DOHH2 (cell line): Measurements from ENCODE around the gene JMJD8.

ENCODE experiments used
- H3F3A ChIP-seq: fragments of 200-600 bp; sonication (generic), shearing (Covaris generic); 2 replicates; pipeline ENCODE4 v1.6.0; 2016; ENCODE audit warnings: antibody characterized with exemption, mild to moderate bottlenecking; ENCODE audit not compliant: control insufficient read depth, insufficient read depth
- H3K27ac ChIP-seq: fragments of 200-600 bp; sonication (generic); 2 replicates; pipeline ENCODE4 v1.5.1; 2014; ENCODE audit warnings: low read depth, mild to moderate bottlenecking, low read length, moderate library complexity
- H3K27me3 ChIP-seq: fragments of 200-600 bp; sonication (generic); 2 replicates; pipeline ENCODE4 v1.6.1; 2014; ENCODE audit warnings: mild to moderate bottlenecking, low read length, mixed read lengths; ENCODE audit not compliant: control insufficient read depth
- H3K36me3 ChIP-seq: fragments of 200-600 bp; sonication (generic); 2 replicates; pipeline ENCODE4 v1.6.1; 2014; ENCODE audit warnings: mild to moderate bottlenecking, low read length, moderate library complexity, mixed read lengths; ENCODE audit not compliant: control insufficient read depth
- H3K4me1 ChIP-seq: fragments of 200-600 bp; sonication (generic); 2 replicates; pipeline ENCODE4 v1.6.1; 2014; ENCODE audit warnings: mild to moderate bottlenecking, low read length, mixed read lengths; ENCODE audit not compliant: control insufficient read depth
- H3K4me2 ChIP-seq: fragments of 200-600 bp; sonication (generic); 2 replicates; pipeline ENCODE4 v1.6.0; 2014; ENCODE audit warnings: mild to moderate bottlenecking, low read length, moderate library complexity
- H3K4me3 ChIP-seq: fragments of 200-600 bp; sonication (generic); 2 replicates; pipeline ENCODE4 v1.5.1; 2014; ENCODE audit warnings: mild to moderate bottlenecking, low read length, mixed read lengths
- H3K79me2 ChIP-seq: fragments of 200-600 bp; sonication (generic); 2 replicates; pipeline ENCODE4 v1.6.1; 2014; ENCODE audit warnings: mild to moderate bottlenecking, low read length, mixed read lengths; ENCODE audit not compliant: control insufficient read depth
- H3K9me2 ChIP-seq: fragments of 200-600 bp; sonication (generic); replicated peaks from 2 replicates; pipeline ENCODE4 v1.6.1; 2014; ENCODE audit warnings: mild to moderate bottlenecking, low read length, mixed read lengths; ENCODE audit not compliant: control insufficient read depth
- H3K9me3 ChIP-seq: fragments of 200-600 bp; sonication (generic); 2 replicates; pipeline ENCODE4 v1.6.1; 2014; ENCODE audit warnings: antibody characterized with exemption, low read length, mixed read lengths; ENCODE audit not compliant: control insufficient read depth, insufficient read depth
- H4K20me1 ChIP-seq: fragments of 200-600 bp; sonication (generic); 2 replicates; pipeline ENCODE4 v1.6.0; 2014; ENCODE audit warnings: low read depth, mild to moderate bottlenecking, antibody characterized with exemption, low read length, moderate library complexity; ENCODE audit not compliant: control insufficient read depth, insufficient read depth
- CTCF ChIP-seq: fragments of 200-600 bp; sonication (generic); IDR thresholded peaks from one replicate; pipeline ENCODE4 v1.5.1; 2014; ENCODE audit warnings: antibody characterized with exemption, mild to moderate bottlenecking, low read depth, low read length; ENCODE audit not compliant: poor library complexity, severe bottlenecking
- EZH2phosphoT487 ChIP-seq: fragments of 200-600 bp; sonication (generic); IDR thresholded peaks from 2 replicates; pipeline ENCODE4 v1.6.1; 2017; ENCODE audit warnings: borderline replicate concordance, mild to moderate bottlenecking, antibody characterized with exemption, low read length, moderate library complexity, mixed read lengths

Gene JMJD8

GRCh38 chr16:641326-642188 is 42.6 kb downstream of the JMJD8 start, which contains the start of gene MCRIP2:
Gene MCRIP2, plus strand, starts transcription at chr16:641828. Its CDS starts 164 bp downstream, at chr16:641992.
- peak within 1 kb of the TSS; percentile 52 for H3K27ac ChIP-seq
- TF ChIP-seq EZH2phosphoT487: no peak
- no peak for TF ChIP-seq CTCF
- no peaks in the 10 kb centered on the region for H3K9me3 ChIP-seq
- H4K20me1 ChIP-seq: no peaks in the 10 kb centered on the region
- H3K4me2 ChIP-seq: peak within 1 kb of the TSS; percentile 92
- H3K4me1 ChIP-seq: peaks cover 50% of the 10 kb centered on the region
- H3K27me3 ChIP-seq: no peaks in the 10 kb centered on the region
- H3K36me3 ChIP-seq: peaks cover 16% of the 10 kb centered on the region
- H3K79me2 ChIP-seq: peaks cover 59% of the 10 kb centered on the region
- no peaks in the 10 kb centered on the region for H3K9me2 ChIP-seq
- peaks cover 15% of the 10 kb centered on the region for H3F3A ChIP-seq
- H3K4me3 ChIP-seq: peak within 1 kb of the TSS; percentile 92

- Histone ChIP-seq H3K27ac (peak overlapping the region; percentile 52; the same call in 1 of the 2 replicates), H3F3A (peaks cover 16% of the 10 kb centered on the region), H3K4me3 (peak overlapping the region; percentile 92), H3K9me3 (no peaks in the 10 kb centered on the region), H3K4me2 (peak overlapping the region; percentile 92), H3K79me2 (peaks cover 55% of the 10 kb centered on the region), H3K36me3 (peaks cover 18% of the 10 kb centered on the region), H3K27me3 (no peaks in the 10 kb centered on the region), H4K20me1 (no peaks in the 10 kb centered on the region), H3K4me1 (peaks cover 50% of the 10 kb centered on the region), H3K9me2 (no peaks in the 10 kb centered on the region)
- TF ChIP-seq CTCF (no peak), EZH2phosphoT487 (no peak)
Observed at GRCh38 chr16:640614-641013, 43.5 kb downstream of the JMJD8 start.

GRCh38 chr16:638836-639235 is 45.3 kb downstream of the JMJD8 start:
- H3K9me3 ChIP-seq: no peaks in the 10 kb centered on the region
- peaks cover 59% of the 10 kb centered on the region for H3K4me1 ChIP-seq
- H3F3A ChIP-seq: peaks cover 16% of the 10 kb centered on the region
- H3K36me3 ChIP-seq: peaks cover 30% of the 10 kb centered on the region
- TF ChIP-seq CTCF (no peak), EZH2phosphoT487 (no peak)
- H3K4me3 ChIP-seq: peak overlapping the region; percentile 64
- peak overlapping the region; percentile 89 for H3K27ac ChIP-seq
- peaks cover 55% of the 10 kb centered on the region for H3K79me2 ChIP-seq
- H3K4me2 ChIP-seq: peak overlapping the region; percentile 88
- no peaks in the 10 kb centered on the region for H4K20me1 ChIP-seq
- no peaks in the 10 kb centered on the region for H3K27me3 ChIP-seq
- H3K9me2 ChIP-seq: no peaks in the 10 kb centered on the region
